GM12865 (cell line): ENCODE results near the gene UBR1.
"Not testable (repeated sequence)": the region's sequence is repeated elsewhere in the genome, so short reads cannot be mapped to it uniquely, and the experiment has no call there.

ENCODE experiments used
- DNase-seq: peaks from one replicate; pipeline ENCODE4 v3.0.0; 2010; ENCODE audit warnings: low read depth
- H3K4me3 ChIP-seq: 2 replicates; pipeline ENCODE4 v1.5.1; 2011; ENCODE audit warnings: mild to moderate bottlenecking, low read depth, low read length, control low read depth
- CTCF ChIP-seq: IDR thresholded peaks from 2 replicates; pipeline ENCODE4 v1.5.1; 2011; ENCODE audit warnings: low read length, control low read depth, low read depth, inconsistent platforms; ENCODE audit not compliant: insufficient read depth; ENCODE audit errors: missing control alignments

Gene UBR1

DNA sequence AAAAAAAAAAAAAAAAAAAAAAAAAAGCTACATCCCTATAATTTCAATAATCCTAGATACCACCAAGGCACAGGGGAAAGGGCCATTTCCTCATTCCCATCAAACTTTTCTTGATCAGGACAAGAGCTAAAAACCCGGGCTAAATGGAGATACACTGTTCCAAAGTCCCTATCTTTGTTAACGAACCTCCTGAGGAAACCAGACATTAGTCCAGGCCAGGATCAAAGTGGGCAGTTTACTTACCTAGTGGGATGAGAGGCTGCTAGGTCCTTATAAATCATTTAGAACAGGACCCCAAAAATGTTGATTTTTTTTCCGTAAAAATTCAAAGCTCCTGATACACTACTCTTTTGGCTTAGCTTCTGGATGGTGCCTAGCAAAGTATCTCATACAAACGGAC, 35.6 kb downstream of the UBR1 start:
- TF ChIP-seq CTCF, result no peak
- no peak overlapping the region for H3K4me3 ChIP-seq
- DNase-seq, result no peak

- H3K4me3 ChIP-seq, result no peak overlapping the region
- TF ChIP-seq CTCF, result no peak
- peak; percentile 58 for DNase-seq
Observed at GRCh38 chr15:43067717-43068461, 37.9 kb downstream of the UBR1 start.

GRCh38 chr15:43056696-43057095, 49.1 kb downstream of the UBR1 start:
- H3K4me3 ChIP-seq, result no peak overlapping the region
- no peak for DNase-seq
- no peak for TF ChIP-seq CTCF

DNA sequence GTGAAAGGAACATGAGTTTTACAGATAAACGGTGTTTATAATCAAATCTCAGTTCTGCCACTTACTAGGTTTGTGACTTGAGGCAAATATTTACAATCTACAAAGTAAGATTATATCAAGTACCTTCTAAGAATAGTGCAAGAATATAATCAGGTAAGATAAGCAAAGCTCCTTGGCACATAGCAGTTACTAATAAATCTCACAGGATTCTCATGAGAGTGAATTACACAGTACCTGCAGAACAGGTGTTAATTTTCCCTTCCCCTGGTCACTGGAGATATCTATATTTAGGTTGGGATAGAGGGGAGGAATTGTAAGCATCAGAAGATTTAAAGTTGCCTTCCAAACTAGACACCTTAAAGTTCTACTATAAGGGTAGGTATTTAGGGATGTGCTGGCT, 53.0 kb downstream of the UBR1 start:
- DNase-seq, result no peak
- no peak for TF ChIP-seq CTCF
- H3K4me3 ChIP-seq, result no peak overlapping the region

- no peak for TF ChIP-seq CTCF
- no peak for DNase-seq
- H3K4me3 ChIP-seq, result no peak overlapping the region
Observed at GRCh38 chr15:43048935-43049334, 56.9 kb downstream of the UBR1 start.

GRCh38 chr15:43046484-43046883, 59.4 kb downstream of the UBR1 start:
- TF ChIP-seq CTCF, result no peak
- H3K4me3 ChIP-seq, result no peak overlapping the region
- no peak for DNase-seq

DNA sequence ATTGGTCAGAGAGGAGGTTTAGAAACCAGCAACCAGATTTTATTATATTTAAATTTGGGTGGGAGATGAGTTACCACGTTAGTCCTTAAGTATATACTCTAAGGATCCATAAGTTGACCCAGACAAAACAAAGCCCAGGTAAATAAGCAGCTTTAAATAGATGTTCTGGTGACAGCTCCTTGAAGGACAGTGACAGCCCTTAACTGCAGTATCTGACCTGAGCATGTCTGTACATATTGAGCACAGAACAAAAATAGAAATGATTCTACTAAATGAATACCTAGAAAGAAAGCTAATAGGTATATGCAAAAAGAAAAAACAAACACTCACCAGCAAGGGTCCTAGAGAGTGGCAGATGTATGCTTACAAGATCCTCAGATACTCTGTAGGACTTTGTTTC, 63.0 kb downstream of the UBR1 start:
- DNase-seq, result no peak
- TF ChIP-seq CTCF, result no peak
- no peak overlapping the region for H3K4me3 ChIP-seq

GRCh38 chr15:43041085-43041484, 64.8 kb downstream of the UBR1 start:
- H3K4me3 ChIP-seq, DNase-seq: not testable (repeated sequence)

DNA sequence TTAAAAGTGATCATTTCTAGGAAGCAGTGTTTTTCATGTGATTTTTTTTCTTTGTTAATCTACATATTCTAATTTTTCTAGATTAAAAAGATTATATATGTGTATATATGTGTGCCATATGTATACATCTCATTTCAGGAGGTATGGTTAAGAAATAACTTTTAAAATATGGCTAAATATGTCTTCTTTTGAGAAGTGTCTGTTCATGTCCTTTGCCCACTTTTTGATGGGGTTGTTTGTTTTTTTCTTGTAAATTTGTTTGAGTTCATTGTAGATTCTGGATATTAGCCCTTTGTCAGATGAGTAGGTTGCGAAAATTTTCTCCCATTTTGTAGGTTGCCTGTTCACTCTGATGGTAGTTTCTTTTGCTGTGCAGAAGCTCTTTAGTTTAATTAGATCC, 70.6 kb downstream of the UBR1 start:
- not testable (repeated sequence) for DNase-seq, H3K4me3 ChIP-seq
